MM.1S (cell line): ENCODE measurements around the gene NELL2.

Experiments
- DNase-seq: peaks from one replicate; pipeline ENCODE4 v3.0.0-alpha.2; 2015
- H2AFZ ChIP-seq: fragments of 300-600 bp; sonication (generic); 2 replicates; pipeline ENCODE4 v1.6.0; 2016; ENCODE audit warnings: antibody characterized with exemption, low read length
- H3F3A ChIP-seq: fragments of 300-600 bp; sonication (generic); 2 replicates; pipeline ENCODE4 v1.6.1; 2016; ENCODE audit warnings: mild to moderate bottlenecking, antibody characterized with exemption, low read length, moderate library complexity, mixed read lengths; ENCODE audit not compliant: insufficient read depth
- H3K27ac ChIP-seq: fragments of 300-600 bp; sonication (generic); 2 replicates; pipeline ENCODE4 v1.5.1; 2016; ENCODE audit warnings: mild to moderate bottlenecking, low read length
- H3K27me3 ChIP-seq: fragments of 300-600 bp; sonication (generic); replicated peaks from 2 replicates; pipeline ENCODE4 v1.6.0; 2016; ENCODE audit warnings: low read length; ENCODE audit not compliant: insufficient read depth
- H3K36me3 ChIP-seq: fragments of 300-600 bp; sonication (generic); replicated peaks from 2 replicates; pipeline ENCODE4 v1.6.1; 2016; ENCODE audit warnings: mild to moderate bottlenecking, low read length, mixed read lengths; ENCODE audit not compliant: insufficient read depth
- H3K4me1 ChIP-seq: fragments of 300-600 bp; sonication (generic); 2 replicates; pipeline ENCODE4 v1.6.1; 2016; ENCODE audit warnings: low read length, mixed read lengths
- H3K4me2 ChIP-seq: fragments of 300-600 bp; sonication (generic); 2 replicates; pipeline ENCODE4 v1.6.0; 2016; ENCODE audit warnings: low read depth, low read length
- H3K4me3 ChIP-seq: fragments of 300-600 bp; sonication (generic); 2 replicates; pipeline ENCODE4 v1.5.1; 2016; ENCODE audit warnings: low read length, mixed read lengths
- H3K79me2 ChIP-seq: fragments of 300-600 bp; sonication (generic); 2 replicates; pipeline ENCODE4 v1.6.1; 2016; ENCODE audit warnings: mixed run types, low read length, mixed read lengths
- H3K9ac ChIP-seq: fragments of 300-600 bp; sonication (generic); 2 replicates; pipeline ENCODE4 v1.6.1; 2016; ENCODE audit warnings: low read length, mixed read lengths
- H3K9me2 ChIP-seq: fragments of 300-600 bp; sonication (generic); replicated peaks from 2 replicates; pipeline ENCODE4 v1.6.1; 2016; ENCODE audit warnings: mild to moderate bottlenecking, low read length, mixed read lengths; ENCODE audit not compliant: insufficient read depth
- H3K9me3 ChIP-seq: fragments of 300-600 bp; sonication (generic); replicated peaks from 2 replicates; pipeline ENCODE4 v1.6.1; 2016; ENCODE audit warnings: mild to moderate bottlenecking, low read length, mixed read lengths; ENCODE audit not compliant: insufficient read depth
- H4K20me1 ChIP-seq: fragments of 300-600 bp; sonication (generic); 2 replicates; pipeline ENCODE4 v1.6.1; 2016; ENCODE audit warnings: mild to moderate bottlenecking, low read length, moderate library complexity, mixed read lengths; ENCODE audit not compliant: insufficient read depth
- CTCF ChIP-seq: fragments of 300-600 bp; sonication (generic); IDR thresholded peaks from 2 replicates; pipeline ENCODE4 v1.5.1; 2016; ENCODE audit warnings: antibody characterized with exemption, low read length, mixed read lengths
- EZH2 ChIP-seq: fragments of 300-600 bp; sonication (generic); optimal IDR thresholded peaks from 2 replicates; pipeline ENCODE3; 2017; ENCODE audit warnings: low read depth, mild to moderate bottlenecking, antibody characterized with exemption, low read length, mixed read lengths
- EZH2phosphoT487 ChIP-seq: fragments of 300-600 bp; sonication (generic); IDR thresholded peaks from 2 replicates; pipeline ENCODE4 v1.6.1; 2018; ENCODE audit warnings: antibody characterized with exemption, low read length

NELL2 gene

GRCh38 chr12:44637875-44638274, 238.2 kb downstream of the NELL2 start:
- H3F3A ChIP-seq: no peaks in the 10 kb centered on the region
- H3K36me3 ChIP-seq: no peaks in the 10 kb centered on the region
- DNase-seq: no peak
- no peak overlapping the region for H3K4me2 ChIP-seq
- no peak for TF ChIP-seq EZH2phosphoT487
- TF ChIP-seq EZH2: no peak
- TF ChIP-seq CTCF: no peak
- no peak overlapping the region for H3K27ac ChIP-seq
- H3K27me3 ChIP-seq: no peaks in the 10 kb centered on the region
- no peak overlapping the region for H3K9ac ChIP-seq
- no peak overlapping the region for H3K4me3 ChIP-seq
- no peaks in the 10 kb centered on the region for H3K4me1 ChIP-seq
- no peaks in the 10 kb centered on the region for H3K9me2 ChIP-seq
- H3K79me2 ChIP-seq: no peaks in the 10 kb centered on the region
- no peaks in the 10 kb centered on the region for H4K20me1 ChIP-seq
- no peaks in the 10 kb centered on the region for H3K9me3 ChIP-seq
- H2AFZ ChIP-seq: no peak overlapping the region

DNA sequence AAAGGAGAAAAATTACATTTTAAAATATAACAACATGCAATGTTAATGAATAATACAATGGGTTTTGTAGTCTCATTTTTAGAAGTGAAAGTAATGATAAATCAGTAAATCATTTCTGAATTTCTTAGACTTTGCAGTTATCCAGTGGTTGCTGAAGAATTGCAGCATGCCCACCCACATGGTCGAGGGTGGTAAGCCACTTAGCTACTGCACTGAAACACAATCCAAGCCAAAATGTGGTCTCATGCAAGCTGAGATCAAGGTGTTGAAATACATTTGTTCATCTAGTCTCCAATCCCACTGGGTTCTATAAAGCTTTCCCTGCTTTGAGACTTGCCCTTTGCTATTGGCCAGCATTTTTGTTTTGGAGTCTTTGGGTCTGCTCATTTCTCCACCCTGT, 247.9 kb downstream of the NELL2 start:
- no peaks in the 10 kb centered on the region for H3K27me3 ChIP-seq
- no peak overlapping the region for H3K4me2 ChIP-seq
- H3K36me3 ChIP-seq: no peaks in the 10 kb centered on the region
- H3K9ac ChIP-seq: no peak overlapping the region
- no peaks in the 10 kb centered on the region for H3K79me2 ChIP-seq
- H2AFZ ChIP-seq: no peak overlapping the region
- DNase-seq: no peak
- no peaks in the 10 kb centered on the region for H3K9me3 ChIP-seq
- TF ChIP-seq CTCF (no peak), EZH2phosphoT487 (no peak), EZH2 (no peak)
- no peak overlapping the region for H3K27ac ChIP-seq
- no peaks in the 10 kb centered on the region for H4K20me1 ChIP-seq
- no peak overlapping the region for H3K4me3 ChIP-seq
- no peaks in the 10 kb centered on the region for H3K4me1 ChIP-seq
- H3F3A ChIP-seq: no peaks in the 10 kb centered on the region
- no peaks in the 10 kb centered on the region for H3K9me2 ChIP-seq

- no peaks in the 10 kb centered on the region for H3K9me3 ChIP-seq
- no peak overlapping the region for H2AFZ ChIP-seq
- H3K9ac ChIP-seq: no peak overlapping the region
- no peaks in the 10 kb centered on the region for H3K4me1 ChIP-seq
- no peaks in the 10 kb centered on the region for H3K9me2 ChIP-seq
- no peak overlapping the region for H3K4me3 ChIP-seq
- H4K20me1 ChIP-seq: no peaks in the 10 kb centered on the region
- TF ChIP-seq EZH2: no peak
- TF ChIP-seq CTCF: no peak
- no peak for TF ChIP-seq EZH2phosphoT487
- no peak overlapping the region for H3K27ac ChIP-seq
- H3F3A ChIP-seq: no peaks in the 10 kb centered on the region
- H3K36me3 ChIP-seq: no peaks in the 10 kb centered on the region
- no peak overlapping the region for H3K4me2 ChIP-seq
- H3K27me3 ChIP-seq: no peaks in the 10 kb centered on the region
- DNase-seq: no peak
- no peaks in the 10 kb centered on the region for H3K79me2 ChIP-seq
Measured at GRCh38 chr12:44627387-44628166, 248.5 kb downstream of the NELL2 start.
